ENCODE measurements around the gene C5AR2. TPM values are rescaled to one million over a fixed set of nuclear protein-coding genes. Genes with fewer than 3 reads are reported as not detected.

Gene C5AR2
- total and polyA plus RNA-seq, 8 donors: 0.09 to 1.2 (median 0.23) TPM; not detected in 1

DNA sequence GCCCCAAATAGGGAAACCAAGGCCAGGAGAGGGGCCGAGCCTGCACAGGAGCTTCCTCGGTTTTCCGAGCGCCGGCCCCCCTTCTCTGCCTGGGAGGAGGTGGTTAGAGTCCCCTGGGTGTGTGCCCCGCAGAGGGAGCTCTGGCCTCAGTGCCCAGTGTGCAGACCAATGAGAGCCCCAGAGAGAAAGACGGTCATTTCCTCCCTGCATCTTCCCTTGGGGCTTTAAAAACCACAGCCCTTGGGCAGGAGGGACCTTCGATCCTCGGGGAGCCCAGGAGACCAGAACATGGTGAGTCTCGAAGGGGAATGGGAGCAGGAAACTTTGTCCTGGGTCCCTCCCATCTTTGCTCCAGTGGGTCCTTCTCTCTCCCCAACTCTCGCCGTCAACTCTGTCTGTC is 22.4 kb upstream of the C5AR2 start, which contains the start of gene C5AR1:
TSS of gene C5AR1 (plus strand) at position 254 of the 400 bp plus-strand sequence. CDS start at position 289, 35 bp downstream.
- intact Hi-C loops (cut with DNase I): no loop called here
- H3K9me3 ChIP-seq: no peaks in the 10 kb centered on the region
- no peaks in the 10 kb centered on the region for H3K4me1 ChIP-seq
- no peaks in the 10 kb centered on the region for H3K36me3 ChIP-seq
- 45 to 58% methylated on average over 11 to 12 of the region's 12 CpGs for WGBS, 2 donors
- no peak for DNase-seq
- ATAC-seq: peak in 2 of 4 donors; percentile 41 to 74
- FAIRE-seq: no peak
- no peaks in the 10 kb centered on the region for H3K27me3 ChIP-seq
- peak within 1 kb of the TSS in 1 of 4 donors; percentile 20 for H3K4me3 ChIP-seq
- peak within 1 kb of the TSS in 2 of 4 donors; percentile 30 to 38 for H3K27ac ChIP-seq
- TF ChIP-seq, protein P1, sequence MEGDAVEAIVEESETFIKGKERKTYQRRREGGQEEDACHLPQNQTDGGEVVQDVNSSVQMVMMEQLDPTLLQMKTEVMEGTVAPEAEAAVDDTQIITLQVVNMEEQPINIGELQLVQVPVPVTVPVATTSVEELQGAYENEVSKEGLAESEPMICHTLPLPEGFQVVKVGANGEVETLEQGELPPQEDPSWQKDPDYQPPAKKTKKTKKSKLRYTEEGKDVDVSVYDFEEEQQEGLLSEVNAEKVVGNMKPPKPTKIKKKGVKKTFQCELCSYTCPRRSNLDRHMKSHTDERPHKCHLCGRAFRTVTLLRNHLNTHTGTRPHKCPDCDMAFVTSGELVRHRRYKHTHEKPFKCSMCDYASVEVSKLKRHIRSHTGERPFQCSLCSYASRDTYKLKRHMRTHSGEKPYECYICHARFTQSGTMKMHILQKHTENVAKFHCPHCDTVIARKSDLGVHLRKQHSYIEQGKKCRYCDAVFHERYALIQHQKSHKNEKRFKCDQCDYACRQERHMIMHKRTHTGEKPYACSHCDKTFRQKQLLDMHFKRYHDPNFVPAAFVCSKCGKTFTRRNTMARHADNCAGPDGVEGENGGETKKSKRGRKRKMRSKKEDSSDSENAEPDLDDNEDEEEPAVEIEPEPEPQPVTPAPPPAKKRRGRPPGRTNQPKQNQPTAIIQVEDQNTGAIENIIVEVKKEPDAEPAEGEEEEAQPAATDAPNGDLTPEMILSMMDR (IDR thresholded peaks at IDR 0.05): no peak

DNA sequence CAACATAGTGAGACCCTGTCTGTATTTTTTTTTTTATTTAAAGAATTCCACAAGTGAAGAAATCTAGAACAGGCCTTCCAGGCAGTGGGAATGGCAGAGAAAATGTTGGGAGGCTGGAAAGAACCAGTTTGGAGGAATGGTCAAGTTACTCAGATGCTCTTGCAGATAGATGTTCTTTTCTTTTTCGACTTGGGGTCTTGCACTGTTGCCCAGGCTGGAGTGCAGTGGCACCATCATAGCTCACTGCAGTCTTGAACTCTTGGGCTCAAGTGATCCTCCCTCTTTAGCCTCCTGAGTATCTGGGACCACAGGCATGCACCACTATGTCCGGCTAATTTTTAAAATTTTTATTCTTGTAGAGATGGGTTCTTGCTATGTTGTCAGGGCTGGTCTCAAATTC is 21.7 kb upstream of the C5AR2 start:
- no peak for DNase-seq
- Histone ChIP-seq H3K9me3 (no peaks in the 10 kb centered on the region), H3K36me3 (no peaks in the 10 kb centered on the region), H3K27ac (peak overlapping the region in 2 of 4 donors; percentile 30 to 38), H3K4me3 (peak overlapping the region in 1 of 4 donors; percentile 20), H3K27me3 (no peaks in the 10 kb centered on the region), H3K4me1 (no peaks in the 10 kb centered on the region)
- 80% methylated on average over 2 of the region's 2 CpGs for WGBS, 2 donors
- ATAC-seq: no peak
- FAIRE-seq: no peak
- intact Hi-C loops (cut with DNase I): no loop called here
- TF ChIP-seq, protein P1 (IDR thresholded peaks at IDR 0.05): no peak

DNA sequence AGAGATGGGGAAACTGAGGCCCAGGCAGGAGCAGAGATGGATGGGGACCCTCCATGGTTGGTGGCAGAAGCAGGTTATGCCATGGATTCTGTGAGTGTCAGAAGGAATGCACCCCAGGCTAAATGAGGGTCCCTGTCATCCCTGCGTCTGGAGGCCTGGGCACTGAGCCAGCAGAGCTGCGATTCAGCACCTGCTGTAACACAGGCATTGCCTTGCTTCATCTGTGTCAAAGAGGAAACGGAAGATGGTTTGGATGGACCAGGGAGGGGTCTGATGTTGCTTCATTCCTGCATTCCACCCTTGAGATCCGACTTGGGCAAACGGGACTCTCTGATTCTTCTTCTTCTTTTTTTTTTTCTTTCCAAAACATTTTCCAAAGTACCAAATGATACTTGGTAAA is 21.2 kb upstream of the C5AR2 start:
- Histone ChIP-seq H3K4me1 (no peaks in the 10 kb centered on the region), H3K4me3 (peak overlapping the region in 1 of 4 donors; percentile 20), H3K9me3 (no peaks in the 10 kb centered on the region), H3K27me3 (no peaks in the 10 kb centered on the region), H3K27ac (peak overlapping the region in 2 of 4 donors; percentile 30 to 38), H3K36me3 (no peaks in the 10 kb centered on the region)
- intact Hi-C loops (cut with DNase I): no loop called here
- TF ChIP-seq, protein P1 (IDR thresholded peaks at IDR 0.05): no peak
- WGBS, 2 donors: 29 to 41% methylated on average over 5 of the region's 5 CpGs
- FAIRE-seq (no peak), ATAC-seq (peak in 2 of 4 donors; percentile 14 to 26), DNase-seq (peak in 1 of 6 donors; percentile 43)

DNA sequence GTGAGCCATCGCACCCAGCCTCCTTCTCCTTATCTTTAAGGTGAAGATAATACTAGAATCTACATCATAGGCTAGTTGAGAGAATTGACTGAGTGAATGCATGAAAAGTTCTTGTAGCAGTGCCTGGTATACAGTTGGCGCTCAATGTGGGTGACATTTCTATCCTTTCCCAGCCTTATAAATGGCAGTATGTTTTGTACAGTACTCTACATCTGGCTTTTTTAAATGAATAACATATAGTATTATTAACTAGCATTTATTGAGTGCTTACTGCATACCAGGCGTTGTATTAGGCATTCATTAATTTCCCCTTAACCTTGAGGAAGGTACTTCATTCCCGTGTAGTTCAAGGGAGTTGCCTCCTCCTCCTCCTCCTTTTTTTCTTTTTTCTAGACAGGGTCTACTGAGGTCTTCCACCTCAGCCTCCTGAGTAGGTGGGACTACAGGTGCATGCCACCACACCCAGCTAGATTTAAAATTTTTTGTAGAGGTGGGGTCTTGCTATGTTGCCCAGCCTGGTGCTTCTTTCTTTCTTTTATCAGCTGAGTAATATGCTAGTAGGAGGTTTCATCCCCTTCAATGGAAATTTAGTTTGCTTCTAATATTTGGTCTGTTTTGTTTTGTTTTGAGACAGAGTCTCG is 19.5 kb upstream of the C5AR2 start:
- no peak for DNase-seq
- H3K4me3 ChIP-seq: peak overlapping the region in 1 of 4 donors; percentile 5
- intact Hi-C loops (cut with DNase I): no loop called here
- TF ChIP-seq, protein P1 (IDR thresholded peaks at IDR 0.05): no peak
- no peak overlapping the region for H3K27ac ChIP-seq
- H3K4me1 ChIP-seq: no peaks in the 10 kb centered on the region
- ATAC-seq: no peak
- no peaks in the 10 kb centered on the region for H3K36me3 ChIP-seq
- WGBS, 2 donors: 75 to 77% methylated on average over 5 of the region's 5 CpGs
- no peaks in the 10 kb centered on the region for H3K9me3 ChIP-seq
- no peak for FAIRE-seq
- no peaks in the 10 kb centered on the region for H3K27me3 ChIP-seq

DNA sequence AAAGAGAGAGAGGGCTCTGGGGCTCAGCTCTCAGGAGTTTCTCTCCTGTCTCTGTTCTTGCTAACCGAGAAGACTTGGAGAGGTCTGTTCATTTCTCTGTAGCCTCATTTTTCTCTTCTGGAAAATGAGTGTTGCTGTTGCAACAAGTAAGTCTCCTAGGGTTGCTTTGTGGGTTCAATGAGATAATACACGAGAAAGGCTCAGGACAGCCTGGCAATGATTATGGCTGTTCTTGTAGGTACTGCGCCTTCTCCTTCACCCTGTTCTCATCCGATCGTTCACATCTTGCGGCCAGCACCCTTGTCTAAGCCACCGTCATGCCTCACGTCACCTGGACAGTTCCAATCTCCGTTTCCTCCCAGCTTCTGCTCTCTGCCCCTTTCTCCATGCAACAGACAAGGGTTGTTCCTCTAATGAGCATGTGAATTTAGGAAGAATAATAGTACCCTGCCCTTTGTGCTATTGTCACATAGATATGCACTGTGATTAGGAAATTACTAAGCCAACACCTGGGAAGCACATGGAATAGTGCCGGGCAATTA is 18.1 kb upstream of the C5AR2 start:
- ATAC-seq: no peak
- intact Hi-C loops (cut with DNase I): no loop called here
- TF ChIP-seq, protein P1 (IDR thresholded peaks at IDR 0.05): no peak

More for the DNA sequence above, 18.1 kb upstream of the C5AR2 start:
- 84 to 89% methylated on average over 10 of the region's 10 CpGs for WGBS, 2 donors
- H3K9me3 ChIP-seq: no peaks in the 10 kb centered on the region
- H3K27ac ChIP-seq: peak overlapping the region in 1 of 4 donors; percentile 8
- H3K4me3 ChIP-seq: no peak overlapping the region
- FAIRE-seq (no peak), DNase-seq (no peak)
- H3K27me3 ChIP-seq: no peaks in the 10 kb centered on the region
- H3K4me1 ChIP-seq: no peaks in the 10 kb centered on the region
- no peaks in the 10 kb centered on the region for H3K36me3 ChIP-seq
